Measurements from ENCODE around the gene PLEKHN1. TPM values are rescaled to one million over a fixed set of nuclear protein-coding genes. Genes with fewer than 3 reads are reported as not detected.

The PLEKHN1 gene
- total and polyA plus RNA-seq, 5 experiments from 2014 or later, result 0.19 to 0.93 (median 0.60) TPM; not detected in 2

GRCh38 chr1:932776-933602, 33.3 kb upstream of the PLEKHN1 start:
- Mint-ChIP-seq H3K36me3 (no peaks in the 10 kb centered on the region), H3K4me3 (no peak overlapping the region), H3K4me1 (peaks cover 0 to 5% (median 0%) of the 10 kb centered on the region in 4 donors), H3K9me3 (no peaks in the 10 kb centered on the region), H3K27me3 (peaks cover 4 to 41% (median 10%) of the 10 kb centered on the region in 5 donors), H3K27ac (no peak overlapping the region)
- POLR2A ChIA-PET, result interaction anchor here (1.3 kb wide), 1 partner anchor 10 kb away, joined by 3 read pairs; the partner anchor contains the start of gene SAMD11
- ATAC-seq (no peak), DNase-seq (no peak)

- H3K27ac Mint-ChIP-seq, result no peak overlapping the region
- no peak for ATAC-seq
- no peaks in the 10 kb centered on the region for H3K9me3 Mint-ChIP-seq
- H3K4me1 Mint-ChIP-seq, result peaks cover 0 to 5% (median 0%) of the 10 kb centered on the region in 4 donors
- no peak overlapping the region for H3K4me3 Mint-ChIP-seq
- no peaks in the 10 kb centered on the region for H3K36me3 Mint-ChIP-seq
- H3K27me3 Mint-ChIP-seq, result peaks cover 4 to 43% (median 16%) of the 10 kb centered on the region in 5 donors
- DNase-seq, result no peak
- POLR2A ChIA-PET, result interaction anchor here (1.3 kb wide), 1 partner anchor 10 kb away, joined by 3 read pairs; the partner anchor contains the start of gene SAMD11
Measured at GRCh38 chr1:933603-933940, 32.7 kb upstream of the PLEKHN1 start.

DNA sequence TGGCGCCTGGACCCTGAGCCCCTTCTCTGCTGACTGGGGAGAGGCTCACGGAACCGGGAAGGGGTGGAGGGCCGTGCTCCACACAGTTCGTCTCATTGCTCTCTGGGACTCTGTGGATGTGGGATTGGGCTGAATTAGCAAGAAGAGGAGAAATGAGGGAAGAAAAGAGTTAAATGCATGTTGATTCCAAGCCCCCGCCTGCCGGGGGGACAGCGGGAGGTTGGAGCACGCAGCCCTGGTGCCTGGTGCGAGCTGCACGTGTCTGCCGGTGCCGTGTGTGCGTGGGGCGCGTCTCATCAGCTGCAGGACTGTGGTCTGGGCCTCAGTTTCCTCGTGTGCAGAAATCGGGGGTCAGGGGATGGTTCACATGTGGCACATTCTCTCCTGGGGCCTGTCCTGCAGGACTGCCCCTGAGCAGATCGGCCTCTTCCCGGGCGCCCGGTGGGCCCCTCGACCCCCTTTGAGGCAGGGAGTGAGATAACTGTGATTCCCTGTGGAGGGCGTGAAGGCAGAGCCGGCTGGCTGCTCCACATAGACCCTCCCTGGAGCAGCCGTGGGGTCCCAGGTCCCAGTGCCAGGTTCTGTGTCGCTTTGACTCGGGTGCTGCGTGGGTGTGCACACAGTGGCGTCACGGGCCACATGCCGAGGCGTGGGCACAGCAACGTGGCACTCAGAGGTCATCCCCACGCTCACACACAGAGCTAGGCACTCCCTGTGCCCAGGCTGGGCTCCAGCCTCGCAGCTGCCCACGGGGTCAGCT, 31.1 kb upstream of the PLEKHN1 start:
- DNase-seq (no peak), ATAC-seq (no peak)
- Mint-ChIP-seq H3K27ac (no peak overlapping the region), H3K4me1 (peaks cover 0 to 5% (median 0%) of the 10 kb centered on the region in 4 donors), H3K27me3 (peaks cover 6 to 43% (median 19%) of the 10 kb centered on the region in 5 donors), H3K4me3 (peak overlapping the region in 2 of 10 donors; percentile 33 to 54), H3K9me3 (no peaks in the 10 kb centered on the region), H3K36me3 (no peaks in the 10 kb centered on the region)
- POLR2A ChIA-PET, result no interaction called here

DNA sequence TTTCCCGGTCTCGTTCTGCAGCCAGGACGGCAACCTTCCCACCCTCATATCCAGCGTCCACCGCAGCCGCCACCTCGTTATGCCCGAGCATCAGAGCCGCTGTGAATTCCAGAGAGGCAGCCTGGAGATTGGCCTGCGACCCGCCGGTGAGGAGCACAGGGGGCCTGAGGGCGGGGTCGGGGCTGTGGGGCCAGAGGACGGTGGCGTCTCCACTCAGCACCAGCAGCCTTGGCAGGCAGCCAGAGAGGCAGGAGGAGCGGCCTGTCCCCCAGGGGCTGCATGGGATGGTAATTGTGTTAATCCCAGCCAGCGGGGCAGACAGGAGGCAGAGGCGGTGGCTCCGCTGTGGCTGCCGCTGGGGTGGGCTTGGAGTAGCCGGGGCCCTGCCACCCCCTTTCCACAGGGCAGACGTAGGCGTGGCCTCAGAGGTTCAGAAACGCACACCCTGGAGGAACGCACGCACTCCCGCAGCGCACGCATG, 30.5 kb upstream of the PLEKHN1 start:
- no peak overlapping the region for H3K27ac Mint-ChIP-seq
- peaks cover 6 to 47% (median 19%) of the 10 kb centered on the region in 5 donors for H3K27me3 Mint-ChIP-seq
- no peaks in the 10 kb centered on the region for H3K9me3 Mint-ChIP-seq
- DNase-seq (no peak), ATAC-seq (no peak)
- H3K4me3 Mint-ChIP-seq, result no peak overlapping the region
- H3K4me1 Mint-ChIP-seq, result peaks cover 0 to 8% (median 3%) of the 10 kb centered on the region in 4 donors
- POLR2A ChIA-PET, result no interaction called here
- H3K36me3 Mint-ChIP-seq, result no peaks in the 10 kb centered on the region

DNA sequence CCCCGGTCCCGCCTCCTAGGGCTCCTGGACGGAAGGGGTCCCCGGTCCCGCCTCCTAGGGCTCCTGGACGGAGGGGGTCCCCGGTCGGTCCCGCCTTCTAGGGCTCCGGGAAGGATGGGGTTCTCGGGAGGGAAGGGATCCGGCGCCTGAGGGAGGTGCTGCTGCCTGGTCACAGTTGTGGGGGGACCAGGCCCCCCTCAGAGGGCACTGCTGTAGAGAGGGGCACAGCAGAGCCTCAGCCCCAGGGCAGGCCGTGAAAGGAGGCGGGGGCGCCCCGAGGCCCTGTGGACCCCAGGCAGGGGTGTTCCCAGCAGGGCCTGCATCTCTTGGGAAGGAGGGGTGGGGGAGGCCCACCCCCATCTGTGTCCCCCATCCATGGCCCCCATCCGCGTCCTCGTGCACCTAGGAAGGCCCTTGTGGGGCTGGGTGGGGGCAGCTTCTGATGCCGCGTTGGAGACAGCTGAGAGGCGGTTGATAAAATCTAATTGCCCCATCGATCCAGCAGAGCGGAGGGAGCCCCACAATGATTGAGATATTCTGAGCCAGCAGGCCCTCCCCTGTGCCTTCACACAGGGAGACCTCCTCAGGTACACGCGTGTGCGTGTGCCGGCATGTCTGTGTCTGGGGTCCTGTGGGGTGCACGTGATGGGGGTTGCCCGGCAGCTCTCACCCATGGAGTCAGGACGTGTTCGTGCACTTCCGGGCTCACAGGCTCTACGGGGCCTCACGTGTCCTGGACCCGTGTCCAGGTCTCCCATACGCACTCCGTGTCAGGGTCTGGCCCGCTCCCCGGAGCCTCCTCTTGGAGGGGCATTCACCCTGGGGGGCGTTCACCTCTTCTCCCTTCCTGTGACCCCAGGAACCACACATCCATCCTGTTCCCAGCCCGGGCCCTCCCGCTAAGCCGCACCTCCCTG, 29.7 kb upstream of the PLEKHN1 start:
- Mint-ChIP-seq H3K4me1 (peaks cover 3 to 13% (median 8%) of the 10 kb centered on the region in 4 donors), H3K9me3 (no peaks in the 10 kb centered on the region), H3K27ac (no peak overlapping the region), H3K36me3 (no peaks in the 10 kb centered on the region), H3K4me3 (peak overlapping the region in 1 of 10 donors; percentile 38), H3K27me3 (peaks cover 5 to 45% (median 22%) of the 10 kb centered on the region in 5 donors)
- POLR2A ChIA-PET, result no interaction called here
- ATAC-seq (no peak), DNase-seq (no peak)

GRCh38 chr1:937521-937920, 28.8 kb upstream of the PLEKHN1 start:
- Mint-ChIP-seq H3K9me3 (no peaks in the 10 kb centered on the region), H3K36me3 (no peaks in the 10 kb centered on the region), H3K27ac (no peak overlapping the region), H3K4me3 (no peak overlapping the region), H3K27me3 (peaks cover 5 to 44% (median 22%) of the 10 kb centered on the region in 5 donors), H3K4me1 (peaks cover 3 to 13% (median 8%) of the 10 kb centered on the region in 4 donors)
- no peak for DNase-seq
- POLR2A ChIA-PET, result no interaction called here
- no peak for ATAC-seq

- H3K36me3 Mint-ChIP-seq, result no peaks in the 10 kb centered on the region
- H3K4me3 Mint-ChIP-seq, result no peak overlapping the region
- no peaks in the 10 kb centered on the region for H3K9me3 Mint-ChIP-seq
- ATAC-seq, result no peak
- H3K27ac Mint-ChIP-seq, result no peak overlapping the region
- no peak for DNase-seq
- peaks cover 3 to 14% (median 8%) of the 10 kb centered on the region in 4 donors for H3K4me1 Mint-ChIP-seq
- H3K27me3 Mint-ChIP-seq, result peaks cover 5 to 47% (median 22%) of the 10 kb centered on the region in 5 donors
- POLR2A ChIA-PET, result no interaction called here
Measured at GRCh38 chr1:938088-938683, 28.1 kb upstream of the PLEKHN1 start.

DNA sequence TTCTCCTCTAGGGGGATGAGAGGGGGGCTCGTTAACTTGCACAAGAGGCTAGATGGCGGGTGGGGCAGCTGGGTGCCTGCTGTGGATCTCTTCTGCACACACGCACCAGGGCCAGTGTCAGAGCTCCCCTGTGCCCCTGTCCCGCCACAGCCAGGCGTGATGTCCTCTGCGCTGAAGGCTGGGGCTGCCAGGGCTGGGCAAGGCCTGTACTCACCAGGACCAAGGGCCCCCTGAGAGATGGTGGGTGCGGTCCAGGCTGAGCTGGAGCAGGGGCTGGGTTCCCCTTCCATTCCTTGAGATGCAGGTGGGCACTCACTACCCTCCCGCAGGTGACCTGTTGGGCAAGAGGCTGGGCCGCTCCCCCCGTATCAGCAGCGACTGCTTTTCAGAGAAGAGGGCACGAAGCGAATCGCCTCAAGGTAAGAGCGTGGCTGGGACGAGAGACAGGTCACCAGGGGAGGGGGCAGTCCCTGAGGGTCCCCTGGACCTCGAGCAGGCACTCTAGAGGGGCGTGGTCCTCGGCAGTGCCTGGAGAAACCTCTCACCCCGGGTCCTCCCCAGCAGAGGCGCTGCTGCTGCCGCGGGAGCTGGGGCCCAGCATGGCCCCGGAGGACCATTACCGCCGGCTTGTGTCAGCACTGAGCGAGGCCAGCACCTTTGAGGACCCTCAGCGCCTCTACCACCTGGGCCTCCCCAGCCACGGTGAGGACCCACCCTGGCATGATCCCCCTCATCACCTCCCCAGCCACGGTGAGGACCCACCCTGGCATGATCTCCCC, 27.4 kb upstream of the PLEKHN1 start:
- POLR2A ChIA-PET, result no interaction called here
- ATAC-seq, result no peak
- Mint-ChIP-seq H3K27ac (no peak overlapping the region), H3K4me1 (peaks cover 3 to 14% (median 8%) of the 10 kb centered on the region in 4 donors), H3K36me3 (no peaks in the 10 kb centered on the region), H3K4me3 (peak overlapping the region in 4 of 10 donors; percentile 10 to 83 (median 39)), H3K9me3 (no peaks in the 10 kb centered on the region), H3K27me3 (peaks cover 5 to 42% (median 22%) of the 10 kb centered on the region in 5 donors)
- DNase-seq, result no peak

- POLR2A ChIA-PET, result interaction anchor here (0.6 to 1.6 kb wide), 4 partner anchors 15 to 305 kb away, joined by 3 to 5 read pairs (median 4); no protein-coding TSS in a partner anchor
- DNase-seq, result no peak
- peaks cover 5 to 42% (median 22%) of the 10 kb centered on the region in 5 donors for H3K27me3 Mint-ChIP-seq
- no peaks in the 10 kb centered on the region for H3K9me3 Mint-ChIP-seq
- H3K27ac Mint-ChIP-seq, result no peak overlapping the region
- peaks cover 0 to under 1% (median 0%) of the 10 kb centered on the region in 3 donors for H3K36me3 Mint-ChIP-seq
- peak overlapping the region in 4 of 10 donors; percentile 3 to 83 (median 40) for H3K4me3 Mint-ChIP-seq
- H3K4me1 Mint-ChIP-seq, result peaks cover 3 to 14% (median 8%) of the 10 kb centered on the region in 4 donors
- no peak for ATAC-seq
Measured at GRCh38 chr1:939511-940106, 26.7 kb upstream of the PLEKHN1 start.

GRCh38 chr1:940107-941014, 25.9 kb upstream of the PLEKHN1 start:
- Mint-ChIP-seq H3K9me3 (no peaks in the 10 kb centered on the region), H3K27me3 (peaks cover 2 to 37% (median 18%) of the 10 kb centered on the region in 5 donors), H3K36me3 (peaks cover 0 to 5% (median 3%) of the 10 kb centered on the region in 3 donors), H3K4me3 (peak overlapping the region; percentile 32 to 86 (median 73)), H3K27ac (no peak overlapping the region), H3K4me1 (peaks cover 4 to 12% (median 7%) of the 10 kb centered on the region in 4 donors)
- POLR2A ChIA-PET, result interaction anchor here (0.6 to 3.1 kb wide), 10 partner anchors 10 to 306 kb away, joined by 3 to 16 read pairs (median 4); partner anchors contain the start of genes ISG15, NOC2L and SAMD11
- ATAC-seq (peak; percentile 19 to 36), DNase-seq (peak in 1 of 10 donors; percentile 27)

Measured in naive thymus-derived CD8-positive, alpha-beta T cell (primary cell).